Left ventricle myocardium inferior (tissue), 1 donor: ENCODE data around the gene CREG2. TPM values are rescaled to one million over a fixed set of nuclear protein-coding genes. Genes with fewer than 3 reads are reported as not detected.

Experiments
- DNase-seq: peaks from one replicate; pipeline ENCODE4 v3.0.0-alpha.2; 2020
- H3K27ac ChIP-seq: fragments of 200-600 bp; replicated peaks from 2 replicates; pipeline ENCODE4 v1.8.0; 2021
- H3K27me3 ChIP-seq: fragments of 200-600 bp; 2 replicates; pipeline ENCODE4 v1.8.0; 2021; ENCODE audit warnings: low read depth
- H3K36me3 ChIP-seq: fragments of 200-600 bp; 2 replicates; pipeline ENCODE4 v1.8.0; 2021
- H3K4me1 ChIP-seq: fragments of 200-600 bp; 2 replicates; pipeline ENCODE4 v1.8.0; 2021
- H3K4me3 ChIP-seq: fragments of 200-600 bp; 2 replicates; pipeline ENCODE4 v1.8.0; 2021; ENCODE audit warnings: mild to moderate bottlenecking, moderate library complexity
- H3K9me3 ChIP-seq: fragments of 200-600 bp; replicated peaks from 2 replicates; pipeline ENCODE4 v1.8.0; 2021
- intact Hi-C: fragments of 100-400 bp; cut with micrococcal nuclease; formaldehyde crosslinking; loops from one replicate; pipeline ENCODE4 v1.11.0; 2022
- total RNA-seq: library from RNA; stranded (reverse); fragmentation: NEBNext Ultra II Directional; extraction: Animal tissue kit (Norgen Biotek cat#: 25700); gene quantifications from one replicate; pipeline ENCODE4 v1.2.1, GENCODE V29; 2021
- TF ChIP-seq, protein P1 (sequence below): fragments of 200-600 bp; IDR thresholded peaks from 2 replicates; pipeline ENCODE4 v1.8.0; 2021; ENCODE audit warnings: antibody characterized with exemption, mild to moderate bottlenecking, borderline replicate concordance
- donor health status: DM: no; HTN: yes; CAD: no; lungs with severe emphysema.

CREG2 gene
- total RNA-seq, 1 donor from 2014 or later = not detected

DNA sequence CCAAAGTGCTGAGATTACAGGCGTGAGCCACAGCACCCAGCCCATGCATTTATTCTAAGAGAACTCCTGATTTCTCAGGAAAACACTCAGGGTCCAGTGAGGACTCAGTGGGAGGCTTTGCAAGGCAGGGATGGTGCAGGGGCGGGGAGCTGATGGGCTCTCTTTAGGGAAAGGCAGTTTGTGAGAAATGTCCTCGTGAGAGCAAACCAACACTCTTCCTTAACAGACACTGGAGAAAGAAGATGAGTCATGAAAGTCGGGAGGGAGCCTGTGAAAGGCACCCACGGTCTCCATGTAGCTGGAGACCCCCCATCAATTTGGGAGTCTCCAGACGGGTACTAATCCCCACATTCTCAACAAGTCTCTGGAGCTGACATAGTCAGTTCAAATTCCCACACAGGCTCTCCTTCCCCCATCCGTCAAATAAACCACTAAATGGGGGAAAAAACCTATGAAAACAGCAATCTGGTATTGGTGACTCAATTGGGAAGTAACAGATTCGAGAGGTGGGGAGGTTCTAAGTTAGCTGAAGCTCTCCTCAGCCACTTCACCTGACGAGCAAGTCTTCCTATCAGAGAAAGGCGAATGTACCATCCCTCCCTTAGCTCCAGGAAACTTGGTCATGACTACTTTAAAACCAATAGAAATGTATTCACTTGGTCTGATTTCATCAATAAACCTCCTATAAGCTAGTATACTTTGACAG, 11.0 kb upstream of the CREG2 start:
- TF ChIP-seq, protein P1, sequence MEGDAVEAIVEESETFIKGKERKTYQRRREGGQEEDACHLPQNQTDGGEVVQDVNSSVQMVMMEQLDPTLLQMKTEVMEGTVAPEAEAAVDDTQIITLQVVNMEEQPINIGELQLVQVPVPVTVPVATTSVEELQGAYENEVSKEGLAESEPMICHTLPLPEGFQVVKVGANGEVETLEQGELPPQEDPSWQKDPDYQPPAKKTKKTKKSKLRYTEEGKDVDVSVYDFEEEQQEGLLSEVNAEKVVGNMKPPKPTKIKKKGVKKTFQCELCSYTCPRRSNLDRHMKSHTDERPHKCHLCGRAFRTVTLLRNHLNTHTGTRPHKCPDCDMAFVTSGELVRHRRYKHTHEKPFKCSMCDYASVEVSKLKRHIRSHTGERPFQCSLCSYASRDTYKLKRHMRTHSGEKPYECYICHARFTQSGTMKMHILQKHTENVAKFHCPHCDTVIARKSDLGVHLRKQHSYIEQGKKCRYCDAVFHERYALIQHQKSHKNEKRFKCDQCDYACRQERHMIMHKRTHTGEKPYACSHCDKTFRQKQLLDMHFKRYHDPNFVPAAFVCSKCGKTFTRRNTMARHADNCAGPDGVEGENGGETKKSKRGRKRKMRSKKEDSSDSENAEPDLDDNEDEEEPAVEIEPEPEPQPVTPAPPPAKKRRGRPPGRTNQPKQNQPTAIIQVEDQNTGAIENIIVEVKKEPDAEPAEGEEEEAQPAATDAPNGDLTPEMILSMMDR = no peak
- Histone ChIP-seq H3K36me3 (no peaks in the 10 kb centered on the region), H3K9me3 (no peaks in the 10 kb centered on the region), H3K27ac (no peak overlapping the region), H3K4me3 (no peak overlapping the region), H3K4me1 (no peaks in the 10 kb centered on the region), H3K27me3 (peaks cover 23% of the 10 kb centered on the region)
- intact Hi-C loops = no loop called here
- no peak for DNase-seq

DNA sequence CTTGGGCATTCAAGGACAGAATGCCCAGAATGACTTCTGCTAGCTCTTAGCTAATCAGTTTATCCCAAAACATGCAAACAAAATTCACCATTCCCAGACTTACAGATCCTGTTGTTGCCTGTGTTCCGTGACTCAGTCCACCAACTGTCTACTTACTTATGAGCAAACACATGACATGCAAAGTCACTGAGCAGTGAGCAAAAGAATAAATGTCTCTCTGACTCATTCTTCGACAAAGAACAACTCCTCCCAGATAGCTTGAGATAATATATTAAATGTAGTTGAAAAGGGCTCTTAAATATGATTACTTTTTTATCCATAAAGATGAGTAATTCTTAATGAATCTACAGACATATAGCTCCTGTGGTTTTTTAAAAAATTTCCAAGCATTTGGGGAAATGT, 9.0 kb upstream of the CREG2 start:
- H3K9me3 ChIP-seq = no peaks in the 10 kb centered on the region
- TF ChIP-seq, protein P1 = no peak
- H3K36me3 ChIP-seq = no peaks in the 10 kb centered on the region
- H3K4me3 ChIP-seq = no peak overlapping the region
- no peak overlapping the region for H3K27ac ChIP-seq
- H3K27me3 ChIP-seq = peaks cover 23% of the 10 kb centered on the region
- no peaks in the 10 kb centered on the region for H3K4me1 ChIP-seq
- no peak for DNase-seq
- intact Hi-C loops = no loop called here

DNA sequence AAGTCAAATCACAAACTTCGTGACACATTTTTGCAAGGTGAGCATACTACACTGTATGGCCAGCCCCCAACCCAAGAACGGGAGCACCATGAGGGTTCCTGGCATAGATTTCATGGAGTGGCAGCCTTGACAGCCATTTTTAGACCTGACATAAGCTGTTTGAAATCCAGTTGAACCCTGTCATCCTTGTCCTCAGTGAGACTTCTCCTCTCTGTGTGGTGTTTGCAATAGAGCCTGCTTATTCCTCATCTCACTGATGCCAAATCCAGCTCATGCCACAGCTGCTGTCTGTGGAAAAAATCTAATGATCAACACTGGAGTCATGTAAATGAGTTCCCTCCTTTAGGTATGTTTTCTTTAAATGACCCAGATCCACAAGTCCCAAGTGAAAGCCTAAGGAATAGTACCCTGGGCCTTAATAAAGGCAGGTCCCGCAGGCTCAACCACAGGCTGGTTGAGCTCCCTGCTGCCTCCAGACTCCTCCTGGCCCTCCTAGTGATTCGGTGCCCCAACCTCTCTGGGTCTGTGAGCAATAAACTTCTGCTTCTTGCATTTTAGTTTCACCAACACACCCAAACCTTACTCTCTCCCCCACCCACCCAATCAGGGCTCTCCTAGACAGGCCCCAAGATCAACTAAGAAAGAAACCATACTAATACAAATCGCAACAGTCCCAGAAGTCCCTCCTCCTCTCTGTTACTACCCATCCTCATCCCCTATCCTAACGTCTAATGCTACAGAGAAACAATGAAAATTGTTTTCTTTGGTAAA, 8.4 kb upstream of the CREG2 start:
- peaks cover 26% of the 10 kb centered on the region for H3K27me3 ChIP-seq
- no peak for DNase-seq

DNA sequence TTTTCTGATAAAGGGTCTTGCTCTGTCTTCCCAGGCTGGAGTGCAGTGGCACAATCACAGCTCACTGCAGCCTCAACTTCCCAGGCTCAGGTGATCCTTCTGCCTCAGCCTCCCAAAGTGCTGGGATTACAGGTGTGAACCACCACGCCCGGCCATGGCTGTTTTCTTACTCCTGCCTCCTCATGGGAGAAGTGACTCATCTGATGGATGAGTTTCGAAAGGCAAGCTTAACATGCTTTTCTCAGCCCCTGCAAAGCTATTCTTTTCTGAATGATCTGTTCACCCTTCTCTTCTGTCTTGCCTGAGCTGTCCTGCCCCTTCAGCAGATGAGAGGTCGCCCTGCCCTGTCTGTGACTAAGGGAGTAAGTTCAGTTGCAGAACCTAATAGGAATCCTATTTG, 929 bp upstream of the CREG2 start:
- Histone ChIP-seq H3K27me3 (peaks cover 69% of the 10 kb centered on the region), H3K4me3 (no peak overlapping the region), H3K36me3 (no peaks in the 10 kb centered on the region), H3K9me3 (no peaks in the 10 kb centered on the region), H3K27ac (no peak overlapping the region), H3K4me1 (peaks cover 16% of the 10 kb centered on the region)
- TF ChIP-seq, protein P1 = no peak
- intact Hi-C loops = no loop called here
- DNase-seq = no peak

More for the DNA sequence above, 8.4 kb upstream of the CREG2 start:
- no peaks in the 10 kb centered on the region for H3K36me3 ChIP-seq
- H3K9me3 ChIP-seq = no peaks in the 10 kb centered on the region
- H3K27ac ChIP-seq = no peak overlapping the region
- TF ChIP-seq, protein P1 = no peak
- no peaks in the 10 kb centered on the region for H3K4me1 ChIP-seq
- intact Hi-C loops = no loop called here
- H3K4me3 ChIP-seq = no peak overlapping the region

DNA sequence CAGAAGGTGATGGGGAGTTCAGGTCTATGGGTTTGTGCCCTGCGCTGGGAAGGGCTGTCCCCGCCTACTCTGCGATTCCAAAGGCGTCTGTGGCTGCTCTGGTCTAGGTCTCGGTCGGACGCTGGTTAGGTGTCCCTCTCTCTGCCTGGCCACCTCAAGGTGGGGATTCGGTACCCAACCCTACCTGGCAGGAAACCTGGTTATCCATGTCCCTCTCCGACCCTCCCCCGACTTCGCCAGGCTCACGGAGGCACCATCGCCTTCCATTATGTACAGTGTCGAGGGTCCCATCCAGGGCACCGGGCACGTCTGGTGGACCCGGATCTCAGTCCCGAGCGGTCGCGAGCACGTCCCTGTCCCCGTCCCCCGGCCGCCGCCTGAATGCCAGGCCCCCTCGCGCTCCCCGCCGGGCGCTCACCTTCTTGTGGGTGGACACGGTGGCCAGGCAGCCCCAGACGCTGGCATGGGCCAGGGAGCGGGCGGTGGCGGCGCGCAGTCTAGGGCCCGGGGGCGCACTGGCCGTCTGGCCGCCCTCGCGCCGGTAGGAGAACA, 628 bp downstream of the CREG2 start:
- TF ChIP-seq, protein P1 = no peak
- peaks cover 69% of the 10 kb centered on the region for H3K27me3 ChIP-seq
- no peaks in the 10 kb centered on the region for H3K9me3 ChIP-seq
- H3K4me1 ChIP-seq = peaks cover 16% of the 10 kb centered on the region
- peak overlapping the region; percentile 69 for H3K4me3 ChIP-seq
- intact Hi-C loops = no loop called here
- H3K36me3 ChIP-seq = no peaks in the 10 kb centered on the region
- DNase-seq = peak; percentile 17
- no peak overlapping the region for H3K27ac ChIP-seq
